Measurements from ENCODE around the gene TSPAN3.

DNA sequence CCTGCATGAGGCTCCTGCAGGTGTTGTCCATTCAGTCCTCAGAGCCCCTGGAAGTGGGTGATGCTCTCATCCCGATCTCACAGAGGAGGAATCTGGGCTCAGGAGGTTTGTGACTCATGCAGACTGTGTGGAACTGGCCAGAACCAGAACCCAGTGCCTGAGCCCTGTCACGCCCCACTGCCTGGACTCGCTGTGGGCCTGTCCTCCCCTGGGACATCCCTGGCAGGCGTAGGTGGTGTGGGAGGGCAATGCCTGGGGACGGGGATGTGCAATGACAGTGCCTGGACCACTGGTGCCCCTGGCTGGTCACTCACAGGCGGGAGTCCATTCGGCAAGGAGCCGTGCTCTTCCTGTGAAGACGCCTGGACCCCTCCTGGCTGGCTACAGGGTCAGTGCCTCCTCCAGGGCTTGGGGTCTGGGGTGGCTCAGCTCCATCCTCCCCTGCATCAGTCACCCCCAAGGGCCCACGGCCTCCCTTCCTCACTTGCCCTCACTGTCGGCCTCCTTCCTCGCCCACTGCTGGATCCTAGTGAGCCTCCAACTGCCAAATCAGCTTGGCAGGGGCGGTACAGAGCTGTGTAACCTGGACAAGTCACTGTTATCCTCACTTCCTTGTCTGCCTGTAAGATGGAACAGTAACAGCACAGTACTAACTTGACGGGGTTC lies 61.1 kb downstream of the TSPAN3 start:
- TF ChIP-seq CTCF (IDR thresholded peaks at IDR 0.05) (no peak), POLR2A (IDR thresholded peaks at IDR 0.05) (no peak)
